A673 (cell line): ENCODE measurements around the gene LGALS7B. TPM values are rescaled to one million over a fixed set of nuclear protein-coding genes. Genes with fewer than 3 reads are reported as not detected.

Source experiments
- BruUV-seq: library from RNA; stranded (reverse); fragments of 400-500 nt; replicated peaks from 2 replicates; lab custom pipeline; 2021; lab: Mats Ljungman, UMichigan
- CTCF ChIA-PET: fragments of 300-600 bp; sonication (Branson Sonifier 250); formaldehyde crosslinking; loops from one replicate; lab custom pipeline; 2022; ENCODE audit warnings: antibody characterized with exemption; lab: Charles Lee
- POLR2A ChIA-PET: fragments of 300-600 bp; sonication (Branson Sonifier 250); formaldehyde crosslinking; loops from one replicate; lab custom pipeline; 2022; ENCODE audit warnings: antibody characterized with exemption; ENCODE audit not compliant: low non-redundant PET; lab: Charles Lee
- DNase-seq: peaks from one replicate; pipeline ENCODE4 v3.0.0-alpha.2; 2015; ENCODE audit warnings: low spot score
- H3K27ac ChIP-seq: fragments of 200-600 bp; sonication (generic); 2 replicates; pipeline ENCODE4 v1.5.1; 2016; ENCODE audit warnings: mixed run types, low read depth, mild to moderate bottlenecking, mixed read lengths, antibody characterized with exemption, low read length; ENCODE audit not compliant: poor library complexity, severe bottlenecking
- H3K27me3 ChIP-seq: fragments of 200-600 bp; sonication (generic); replicated peaks from 2 replicates; pipeline ENCODE4 v1.6.1; 2017; ENCODE audit warnings: mixed run types, low read depth, mild to moderate bottlenecking, mixed read lengths, antibody characterized with exemption, low read length; ENCODE audit not compliant: insufficient read depth, poor library complexity
- H3K36me3 ChIP-seq: fragments of 200-600 bp; sonication (generic); 2 replicates; pipeline ENCODE4 v1.6.1; 2016; ENCODE audit warnings: mixed run types, mild to moderate bottlenecking, mixed read lengths, antibody characterized with exemption, low read length; ENCODE audit not compliant: insufficient read depth, poor library complexity, severe bottlenecking
- H3K4me1 ChIP-seq: fragments of 200-600 bp; sonication (generic); 2 replicates; pipeline ENCODE4 v1.6.1; 2017; ENCODE audit warnings: mixed run types, mild to moderate bottlenecking, mixed read lengths, antibody characterized with exemption, low read length; ENCODE audit not compliant: insufficient read depth, poor library complexity, severe bottlenecking
- H3K4me3 ChIP-seq: fragments of 200-600 bp; sonication (generic); 2 replicates; pipeline ENCODE4 v1.5.1; 2016; ENCODE audit warnings: low read depth, mixed run types, mild to moderate bottlenecking, mixed read lengths, low read length; ENCODE audit not compliant: poor library complexity, severe bottlenecking
- H3K9me3 ChIP-seq: fragments of 200-600 bp; sonication (generic); 2 replicates; pipeline ENCODE4 v1.6.1; 2016; ENCODE audit warnings: mixed run types, low read depth, mild to moderate bottlenecking, mixed read lengths, antibody characterized with exemption, low read length; ENCODE audit not compliant: poor library complexity, severe bottlenecking
- CTCF ChIP-seq: fragments of 300-800, 200-600 bp; sonication (generic); conservative IDR thresholded peaks from 2 replicates; pipeline ENCODE4 v1.5.1; 2017; ENCODE audit warnings: low read depth, mild to moderate bottlenecking, antibody characterized with exemption, low read length, moderate library complexity, mixed read lengths
- EZH2 ChIP-seq: fragments of 200-600 bp; sonication (generic); IDR thresholded peaks from 2 replicates; pipeline ENCODE4 v1.6.1; 2017; ENCODE audit warnings: borderline replicate concordance, low read depth, mild to moderate bottlenecking, mixed read lengths, antibody characterized with exemption, low read length; ENCODE audit not compliant: poor library complexity, severe bottlenecking
- intact Hi-C: fragments of 100-400 bp; cut with micrococcal nuclease; formaldehyde crosslinking; loops from one replicate; pipeline ENCODE4 v1.10.0; 2022; ENCODE audit not compliant: unreplicated experiment
- total RNA-seq: library from RNA; stranded (reverse); gene quantifications from 2 replicates; pipeline ENCODE4 v1.2.3, GENCODE V29; 2021

LGALS7B gene
- total RNA-seq, 1 experiment from 2014 or later, result not detected

- no peak overlapping the region for H3K4me3 ChIP-seq
- H3K36me3 ChIP-seq, result no peaks in the 10 kb centered on the region
- no peak for DNase-seq
- TF ChIP-seq CTCF (no peak), EZH2 (no peak)
- ChIA-PET CTCF (no interaction called here), POLR2A (interaction anchor here (0.5 to 0.7 kb wide), 2 partner anchors 21 to 39 kb away, joined by 11 read pairs; no protein-coding TSS in a partner anchor)
- H3K4me1 ChIP-seq, result no peaks in the 10 kb centered on the region
- H3K9me3 ChIP-seq, result no peaks in the 10 kb centered on the region
- BruUV-seq, result no TSS peak
- no peak overlapping the region for H3K27ac ChIP-seq
- intact Hi-C loops, result no loop called here
- H3K27me3 ChIP-seq, result no peaks in the 10 kb centered on the region
Measured at GRCh38 chr19:38809592-38810252, 20.7 kb downstream of the LGALS7B start.

- H3K27ac ChIP-seq, result no peak overlapping the region
- no peaks in the 10 kb centered on the region for H3K9me3 ChIP-seq
- CTCF ChIA-PET, result no interaction called here
- no peak for DNase-seq
- H3K4me3 ChIP-seq, result no peak overlapping the region
- H3K27me3 ChIP-seq, result no peaks in the 10 kb centered on the region
- POLR2A ChIA-PET, result no interaction called here
- H3K36me3 ChIP-seq, result peaks cover 6% of the 10 kb centered on the region
- intact Hi-C loops, result no loop called here
- TF ChIP-seq EZH2 (no peak), CTCF (no peak)
- no TSS peak for BruUV-seq
- no peaks in the 10 kb centered on the region for H3K4me1 ChIP-seq
Measured at GRCh38 chr19:38812009-38812840, 23.2 kb downstream of the LGALS7B start.

- Histone ChIP-seq H3K4me3 (no peak within 1 kb of the TSS), H3K9me3 (no peaks in the 10 kb centered on the region), H3K27me3 (no peaks in the 10 kb centered on the region), H3K4me1 (no peaks in the 10 kb centered on the region), H3K27ac (no peak within 1 kb of the TSS), H3K36me3 (peaks cover 6% of the 10 kb centered on the region)
- ChIA-PET CTCF (no interaction called here), POLR2A (no interaction called here)
- BruUV-seq, result no TSS peak
- DNase-seq, result no peak
- intact Hi-C loops, result no loop called here
- TF ChIP-seq CTCF (no peak), EZH2 (no peak)
Measured at GRCh38 chr19:38812841-38813320, 23.9 kb downstream of the LGALS7B start, which contains the start of gene LGALS4. TSS of gene LGALS4 (minus strand) at chr19:38812945. CDS start at chr19:38812886, 59 bp downstream.
